Measurements from ENCODE around the gene PTPN3.
A peak's percentile ranks its signal among the peaks of the same experiment; 100 is the strongest.

Gene PTPN3

GRCh38 chr9:109509611-109510010 lies 11.5 kb upstream of the PTPN3 start:
- FAIRE-seq = no peak
- no peak for DNase-seq (ENCODE audit: extremely low spot score, insufficient read length, low read depth)

- no peak for DNase-seq (ENCODE audit: extremely low spot score, insufficient read length, low read depth)
- FAIRE-seq = no peak
Observed at GRCh38 chr9:109507421-109507838, 9.3 kb upstream of the PTPN3 start.

- DNase-seq (ENCODE audit: extremely low spot score, insufficient read length, low read depth) = no peak
Observed at GRCh38 chr9:109506097-109506712, 8.1 kb upstream of the PTPN3 start.

GRCh38 chr9:109504689-109505088 lies 6.6 kb upstream of the PTPN3 start:
- FAIRE-seq (no peak), DNase-seq (ENCODE audit: extremely low spot score, insufficient read length, low read depth) (no peak)

More at GRCh38 chr9:109506097-109506712, 8.1 kb upstream of the PTPN3 start:
- FAIRE-seq = no peak

- DNase-seq (ENCODE audit: extremely low spot score, insufficient read length, low read depth) (no peak), FAIRE-seq (no peak)
Observed at GRCh38 chr9:109500421-109500974, 2.4 kb upstream of the PTPN3 start.

- no peak for FAIRE-seq
- no peak for DNase-seq (ENCODE audit: extremely low spot score, insufficient read length, low read depth)
Observed at GRCh38 chr9:109499631-109500410, 1.7 kb upstream of the PTPN3 start.

- FAIRE-seq (no peak), DNase-seq (ENCODE audit: extremely low spot score, insufficient read length, low read depth) (no peak)
Observed at GRCh38 chr9:109499093-109499630, 1.1 kb upstream of the PTPN3 start.

- no peak for FAIRE-seq
- DNase-seq (ENCODE audit: extremely low spot score, insufficient read length, low read depth) = no peak
Observed at GRCh38 chr9:109497226-109498153, 617 bp downstream of the PTPN3 start.

GRCh38 chr9:109496841-109497225 lies 1.3 kb downstream of the PTPN3 start:
- no peak for FAIRE-seq
- DNase-seq (ENCODE audit: extremely low spot score, insufficient read length, low read depth) = no peak

GRCh38 chr9:109496218-109496617 lies 1.9 kb downstream of the PTPN3 start:
- FAIRE-seq = no peak
- no peak for DNase-seq (ENCODE audit: extremely low spot score, insufficient read length, low read depth)

- no peak for FAIRE-seq
- DNase-seq (ENCODE audit: extremely low spot score, insufficient read length, low read depth) = no peak
Observed at GRCh38 chr9:109493648-109494047, 4.5 kb downstream of the PTPN3 start.

GRCh38 chr9:109491590-109491989 lies 6.5 kb downstream of the PTPN3 start:
- DNase-seq (ENCODE audit: extremely low spot score, insufficient read length, low read depth) (no peak), FAIRE-seq (no peak)

- no peak for DNase-seq (ENCODE audit: extremely low spot score, insufficient read length, low read depth)
- no peak for FAIRE-seq
Observed at GRCh38 chr9:109488791-109489492, 9.2 kb downstream of the PTPN3 start.

- no peak for DNase-seq (ENCODE audit: extremely low spot score, insufficient read length, low read depth)
- no peak for FAIRE-seq
Observed at GRCh38 chr9:109488351-109488750, 9.8 kb downstream of the PTPN3 start.

- no peak for DNase-seq (ENCODE audit: extremely low spot score, insufficient read length, low read depth)
- FAIRE-seq = no peak
Observed at GRCh38 chr9:109487247-109487646, 10.9 kb downstream of the PTPN3 start.

GRCh38 chr9:109483744-109484429 lies 14.2 kb downstream of the PTPN3 start:
- DNase-seq (ENCODE audit: extremely low spot score, insufficient read length, low read depth) (no peak), FAIRE-seq (no peak)

GRCh38 chr9:109482391-109482916 lies 15.7 kb downstream of the PTPN3 start:
- DNase-seq (ENCODE audit: extremely low spot score, insufficient read length, low read depth) = no peak
- FAIRE-seq = peak; percentile 26

GRCh38 chr9:109481856-109482255 lies 16.3 kb downstream of the PTPN3 start:
- no peak for DNase-seq (ENCODE audit: extremely low spot score, insufficient read length, low read depth)
- no peak for FAIRE-seq

- DNase-seq (ENCODE audit: extremely low spot score, insufficient read length, low read depth) = no peak
- FAIRE-seq = no peak
Observed at GRCh38 chr9:109479822-109480221, 18.3 kb downstream of the PTPN3 start.
